Glutamatergic neuron (in vitro differentiated cells): ENCODE data around the gene RBM44. TPM values are rescaled to one million over a fixed set of nuclear protein-coding genes. Genes with fewer than 3 reads are reported as not detected.

Experiments used
- DNase-seq: peaks from one replicate; pipeline ENCODE4 v3.0.0; 2022
- H3K27ac Mint-ChIP-seq: one replicate; pipeline ENCODE4 v1.8.0; 2020; ENCODE audit warnings: mild to moderate bottlenecking, mixed read lengths, inconsistent platforms; ENCODE audit not compliant: unreplicated experiment
- H3K27me3 Mint-ChIP-seq: one replicate; pipeline ENCODE4 v1.8.0; 2020; ENCODE audit warnings: mild to moderate bottlenecking, moderate library complexity, mixed read lengths, inconsistent platforms; ENCODE audit not compliant: unreplicated experiment
- H3K36me3 Mint-ChIP-seq: one replicate; pipeline ENCODE4 v1.8.0; 2020; ENCODE audit warnings: mild to moderate bottlenecking, mixed read lengths, inconsistent platforms; ENCODE audit not compliant: unreplicated experiment
- H3K4me1 Mint-ChIP-seq: one replicate; pipeline ENCODE4 v1.8.0; 2020; ENCODE audit warnings: mild to moderate bottlenecking, low read depth, mixed read lengths, inconsistent platforms; ENCODE audit not compliant: unreplicated experiment
- H3K4me3 Mint-ChIP-seq: one replicate; pipeline ENCODE4 v1.8.0; 2020; ENCODE audit warnings: mild to moderate bottlenecking, mixed read lengths, inconsistent platforms; ENCODE audit not compliant: unreplicated experiment
- H3K9me3 Mint-ChIP-seq: one replicate; pipeline ENCODE4 v1.8.0; 2020; ENCODE audit warnings: mild to moderate bottlenecking, moderate library complexity, mixed read lengths, inconsistent platforms; ENCODE audit not compliant: unreplicated experiment
- total RNA-seq: library from RNA; stranded (reverse); fragmentation: NEBNext Ultra II Directional; extraction: Animal tissue kit (Norgen Biotek cat#: 25700); gene quantifications from one replicate; pipeline ENCODE4 v1.2.1, GENCODE V29; 2021; ENCODE audit not compliant: unreplicated experiment
- TF ChIP-seq, protein P1 (sequence below): fragments of 200-600 bp; sonication (generic); IDR thresholded peaks from one replicate; pipeline ENCODE4 v1.5.0; 2021; ENCODE audit not compliant: partially characterized antibody, unreplicated experiment

The RBM44 gene
- total RNA-seq, 1 donor from 2014 or later: 1.3 TPM

GRCh38 chr2:237766340-237766739 lies 32.2 kb upstream of the RBM44 start:
- H3K27ac Mint-ChIP-seq: no peak overlapping the region

DNA sequence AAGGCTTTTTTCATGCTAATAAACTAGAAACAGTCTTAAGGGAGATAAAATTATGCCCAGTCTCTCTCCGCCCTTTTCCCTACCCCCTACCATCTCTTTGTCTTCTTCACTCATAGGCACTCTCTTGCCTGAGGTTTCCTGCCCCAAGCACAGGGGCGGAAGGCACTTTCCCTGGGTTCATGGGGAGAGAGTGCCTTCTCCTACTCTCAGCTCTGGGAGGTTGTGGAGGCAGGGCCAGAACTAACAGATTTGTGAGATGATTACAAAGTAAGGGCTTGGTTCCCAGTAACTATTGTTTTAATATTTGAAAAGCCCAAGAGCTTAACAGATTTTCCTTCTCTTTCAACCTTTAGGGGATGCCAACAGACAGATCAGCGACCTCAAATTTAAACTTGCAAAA lies 26.1 kb upstream of the RBM44 start:
- H3K27ac Mint-ChIP-seq: peak overlapping the region; percentile 45
- TF ChIP-seq, protein P1, sequence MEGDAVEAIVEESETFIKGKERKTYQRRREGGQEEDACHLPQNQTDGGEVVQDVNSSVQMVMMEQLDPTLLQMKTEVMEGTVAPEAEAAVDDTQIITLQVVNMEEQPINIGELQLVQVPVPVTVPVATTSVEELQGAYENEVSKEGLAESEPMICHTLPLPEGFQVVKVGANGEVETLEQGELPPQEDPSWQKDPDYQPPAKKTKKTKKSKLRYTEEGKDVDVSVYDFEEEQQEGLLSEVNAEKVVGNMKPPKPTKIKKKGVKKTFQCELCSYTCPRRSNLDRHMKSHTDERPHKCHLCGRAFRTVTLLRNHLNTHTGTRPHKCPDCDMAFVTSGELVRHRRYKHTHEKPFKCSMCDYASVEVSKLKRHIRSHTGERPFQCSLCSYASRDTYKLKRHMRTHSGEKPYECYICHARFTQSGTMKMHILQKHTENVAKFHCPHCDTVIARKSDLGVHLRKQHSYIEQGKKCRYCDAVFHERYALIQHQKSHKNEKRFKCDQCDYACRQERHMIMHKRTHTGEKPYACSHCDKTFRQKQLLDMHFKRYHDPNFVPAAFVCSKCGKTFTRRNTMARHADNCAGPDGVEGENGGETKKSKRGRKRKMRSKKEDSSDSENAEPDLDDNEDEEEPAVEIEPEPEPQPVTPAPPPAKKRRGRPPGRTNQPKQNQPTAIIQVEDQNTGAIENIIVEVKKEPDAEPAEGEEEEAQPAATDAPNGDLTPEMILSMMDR: no peak
- no peaks in the 10 kb centered on the region for H3K4me1 Mint-ChIP-seq
- H3K36me3 Mint-ChIP-seq: no peaks in the 10 kb centered on the region
- peaks cover 2% of the 10 kb centered on the region for H3K27me3 Mint-ChIP-seq
- no peak overlapping the region for H3K4me3 Mint-ChIP-seq
- DNase-seq: no peak
- H3K9me3 Mint-ChIP-seq: no peaks in the 10 kb centered on the region

More at GRCh38 chr2:237766340-237766739, 32.2 kb upstream of the RBM44 start:
- no peak for DNase-seq
- Mint-ChIP-seq H3K9me3 (no peaks in the 10 kb centered on the region), H3K36me3 (peaks cover 5% of the 10 kb centered on the region), H3K27me3 (no peaks in the 10 kb centered on the region), H3K4me3 (no peak overlapping the region), H3K4me1 (no peaks in the 10 kb centered on the region)
- TF ChIP-seq, protein P1: no peak

- TF ChIP-seq, protein P1: no peak
- no peaks in the 10 kb centered on the region for H3K4me1 Mint-ChIP-seq
- peak overlapping the region; percentile 19 for H3K27ac Mint-ChIP-seq
- peaks cover 1% of the 10 kb centered on the region for H3K9me3 Mint-ChIP-seq
- no peaks in the 10 kb centered on the region for H3K36me3 Mint-ChIP-seq
- H3K27me3 Mint-ChIP-seq: peaks cover 2% of the 10 kb centered on the region
- H3K4me3 Mint-ChIP-seq: no peak overlapping the region
- no peak for DNase-seq
Measured at GRCh38 chr2:237773826-237774225, 24.8 kb upstream of the RBM44 start.

DNA sequence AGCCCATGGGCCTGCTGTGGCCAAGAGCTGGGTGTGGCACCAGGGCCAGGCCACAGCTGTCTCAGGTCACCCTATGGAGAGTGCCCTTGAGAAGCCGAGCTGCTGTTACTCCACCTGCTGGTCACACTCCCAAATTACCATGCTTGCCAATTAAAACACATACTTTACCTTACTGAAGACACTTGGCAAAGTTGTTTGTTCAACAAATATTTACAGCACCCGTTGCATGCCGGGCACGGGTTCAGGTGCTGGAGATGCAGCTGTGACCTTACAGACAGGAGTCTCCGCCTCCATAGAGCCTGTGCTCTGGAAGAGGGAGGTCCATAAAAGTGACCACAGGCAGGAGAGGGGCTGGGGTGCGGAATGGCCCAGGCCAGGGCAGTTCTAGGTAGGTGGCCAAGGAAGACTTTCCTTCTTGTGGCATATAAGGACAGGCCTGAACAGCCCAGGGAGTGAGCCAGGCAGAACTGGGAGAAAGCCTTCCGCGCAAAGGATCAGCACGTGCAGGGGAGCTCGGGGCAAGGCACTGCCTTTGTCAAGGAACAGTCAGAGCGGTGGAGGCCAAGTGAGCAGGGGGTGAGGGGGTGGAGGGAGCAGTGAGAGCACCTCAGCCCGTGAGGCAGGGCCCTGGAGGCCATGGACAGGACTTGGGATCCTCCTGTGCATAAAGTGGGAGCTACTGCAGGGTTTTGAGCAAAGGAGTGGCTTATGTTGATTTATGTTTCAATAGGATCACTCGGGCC lies 23.6 kb upstream of the RBM44 start:
- TF ChIP-seq, protein P1: peak; percentile 86
- peak; percentile 57 for DNase-seq
- no peaks in the 10 kb centered on the region for H3K4me1 Mint-ChIP-seq
- H3K36me3 Mint-ChIP-seq: no peaks in the 10 kb centered on the region
- H3K9me3 Mint-ChIP-seq: peaks cover 4% of the 10 kb centered on the region
- H3K27me3 Mint-ChIP-seq: peaks cover 2% of the 10 kb centered on the region
- H3K27ac Mint-ChIP-seq: peak overlapping the region; percentile 68
- H3K4me3 Mint-ChIP-seq: no peak overlapping the region

- H3K36me3 Mint-ChIP-seq: peaks cover 4% of the 10 kb centered on the region
- no peak overlapping the region for H3K27ac Mint-ChIP-seq
- DNase-seq: no peak
- H3K27me3 Mint-ChIP-seq: peaks cover 8% of the 10 kb centered on the region
- TF ChIP-seq, protein P1: no peak
- peaks cover 13% of the 10 kb centered on the region for H3K9me3 Mint-ChIP-seq
- H3K4me3 Mint-ChIP-seq: no peak overlapping the region
- H3K4me1 Mint-ChIP-seq: peaks cover 12% of the 10 kb centered on the region
Measured at GRCh38 chr2:237779521-237779920, 19.1 kb upstream of the RBM44 start.
